ENCODE results near the gene LLCFC1. TPM values are rescaled to one million over a fixed set of nuclear protein-coding genes. Genes with fewer than 3 reads are reported as not detected.

LLCFC1 gene
- total RNA-seq (not detected), polyA plus RNA-seq (not detected)

DNA sequence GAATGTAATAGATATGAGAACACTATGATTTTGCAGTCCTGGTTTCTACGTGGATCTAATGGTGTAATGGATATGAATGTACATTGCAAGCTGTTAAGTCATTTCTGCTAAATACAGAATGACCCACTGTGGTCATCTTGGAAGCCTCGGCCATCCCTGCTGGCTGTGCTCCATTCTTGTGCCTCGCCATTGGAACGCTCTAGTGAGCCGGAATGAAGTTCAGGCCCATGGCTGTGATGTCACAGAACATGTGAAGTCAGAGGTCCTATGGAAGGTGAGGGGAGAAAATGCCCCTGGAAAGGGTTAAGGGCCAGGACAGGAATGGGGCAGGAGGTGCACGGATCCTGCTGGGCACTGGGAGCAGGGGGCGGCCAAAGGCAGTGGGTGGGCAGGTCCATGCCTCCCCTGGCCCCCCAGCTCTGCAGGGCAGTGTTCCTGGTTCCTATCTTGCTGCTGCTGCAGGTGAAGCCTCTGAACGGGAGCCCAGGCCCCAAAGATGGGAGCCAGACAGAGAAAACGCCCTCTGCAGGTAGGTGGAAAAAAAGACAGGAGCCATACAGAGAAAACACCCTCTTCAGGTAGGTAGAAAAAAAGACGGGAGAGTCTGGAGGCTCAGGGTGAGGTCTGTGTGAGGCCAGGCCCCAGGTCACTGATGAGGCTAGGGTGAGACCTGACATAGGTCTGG lies at the start of gene LLCFC1:
LLCFC1 (plus strand) TSS at position 259 of the 685 bp plus-strand sequence; CDS start at position 397, 138 bp downstream.
- ATAC-seq = peak; percentile 41 to 67 (median 44)
- intact Hi-C loops (cut with DNase I) = no loop called here

DNA sequence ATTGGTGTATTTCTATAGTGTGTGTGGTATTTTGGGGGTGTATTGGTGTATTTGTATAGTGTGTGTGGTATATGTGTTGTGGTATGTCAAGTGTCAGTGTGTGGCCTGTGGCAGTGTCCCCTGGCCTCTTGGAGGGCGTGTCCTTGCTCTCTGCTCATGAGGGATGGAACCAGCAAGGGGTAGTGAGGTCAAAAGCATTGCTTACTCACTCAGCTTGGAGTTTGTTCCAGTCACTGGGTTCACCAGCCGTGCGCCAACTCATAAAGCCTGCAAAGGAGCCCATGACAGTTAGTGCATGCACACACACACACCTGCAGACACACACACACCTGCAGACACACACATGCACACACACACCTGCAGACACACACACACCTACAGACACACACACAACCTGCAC lies 49.5 kb upstream of the LLCFC1 start:
- Histone ChIP-seq H3K36me3 (no peaks in the 10 kb centered on the region), H3K27me3 (no peaks in the 10 kb centered on the region), H3K27ac (no peak overlapping the region), H3K4me1 (no peaks in the 10 kb centered on the region), H3K4me3 (no peak overlapping the region), H3K9me3 (no peaks in the 10 kb centered on the region)
- WGBS, 2 donors = 66 to 73% methylated on average over 3 of the region's 3 CpGs
- intact Hi-C loops (cut with DNase I) = no loop called here
- DNase-seq = no peak
- TF ChIP-seq, protein P1, sequence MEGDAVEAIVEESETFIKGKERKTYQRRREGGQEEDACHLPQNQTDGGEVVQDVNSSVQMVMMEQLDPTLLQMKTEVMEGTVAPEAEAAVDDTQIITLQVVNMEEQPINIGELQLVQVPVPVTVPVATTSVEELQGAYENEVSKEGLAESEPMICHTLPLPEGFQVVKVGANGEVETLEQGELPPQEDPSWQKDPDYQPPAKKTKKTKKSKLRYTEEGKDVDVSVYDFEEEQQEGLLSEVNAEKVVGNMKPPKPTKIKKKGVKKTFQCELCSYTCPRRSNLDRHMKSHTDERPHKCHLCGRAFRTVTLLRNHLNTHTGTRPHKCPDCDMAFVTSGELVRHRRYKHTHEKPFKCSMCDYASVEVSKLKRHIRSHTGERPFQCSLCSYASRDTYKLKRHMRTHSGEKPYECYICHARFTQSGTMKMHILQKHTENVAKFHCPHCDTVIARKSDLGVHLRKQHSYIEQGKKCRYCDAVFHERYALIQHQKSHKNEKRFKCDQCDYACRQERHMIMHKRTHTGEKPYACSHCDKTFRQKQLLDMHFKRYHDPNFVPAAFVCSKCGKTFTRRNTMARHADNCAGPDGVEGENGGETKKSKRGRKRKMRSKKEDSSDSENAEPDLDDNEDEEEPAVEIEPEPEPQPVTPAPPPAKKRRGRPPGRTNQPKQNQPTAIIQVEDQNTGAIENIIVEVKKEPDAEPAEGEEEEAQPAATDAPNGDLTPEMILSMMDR (IDR thresholded peaks at IDR 0.05) = no peak
- FAIRE-seq = no peak
- no peak for ATAC-seq

More for the DNA sequence above, at the start of gene LLCFC1:
- no peaks in the 10 kb centered on the region for H3K4me1 ChIP-seq
- H3K9me3 ChIP-seq = no peaks in the 10 kb centered on the region
- H3K36me3 ChIP-seq = no peaks in the 10 kb centered on the region
- peak within 1 kb of the TSS in 1 of 4 donors; percentile 66 for H3K27ac ChIP-seq
- no peaks in the 10 kb centered on the region for H3K27me3 ChIP-seq
- H3K4me3 ChIP-seq = no peak within 1 kb of the TSS
- DNase-seq (peak in 1 of 6 donors; percentile 21), FAIRE-seq (no peak)
- TF ChIP-seq, protein P1 (IDR thresholded peaks at IDR 0.05) = peak in 1 of 4 donors; percentile 8
- 65% methylated on average over 10 of the region's 10 CpGs for WGBS, 2 donors

DNA sequence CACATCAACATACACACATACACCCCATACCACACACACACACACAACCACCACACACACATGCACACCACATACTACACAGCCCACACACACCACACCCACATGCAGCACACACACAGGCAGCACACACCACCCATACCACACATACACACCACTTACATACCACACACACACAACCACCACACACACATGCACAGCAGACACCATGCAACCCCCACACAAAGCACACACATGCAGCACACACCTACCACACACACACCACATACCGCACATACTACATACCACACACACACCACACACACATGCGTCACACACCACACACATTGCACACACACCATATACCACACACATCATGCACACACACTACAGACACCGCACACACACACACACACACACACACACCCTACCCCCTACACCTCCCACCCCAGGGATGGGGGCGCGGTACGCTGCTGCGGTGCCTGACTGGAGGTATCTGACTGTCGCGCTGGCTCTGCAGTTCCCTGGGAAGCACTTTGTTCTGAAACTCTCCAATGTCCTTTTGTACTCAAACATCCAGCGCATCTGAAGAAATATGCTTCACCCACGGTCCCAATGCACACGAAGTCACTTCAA lies 48.3 kb upstream of the LLCFC1 start:
- H3K4me1 ChIP-seq = no peaks in the 10 kb centered on the region
- TF ChIP-seq, protein P1 (IDR thresholded peaks at IDR 0.05) = no peak
- H3K36me3 ChIP-seq = no peaks in the 10 kb centered on the region
- ATAC-seq (no peak), DNase-seq (no peak), FAIRE-seq (no peak)
- no peak overlapping the region for H3K27ac ChIP-seq
- WGBS, 2 donors = 78 to 80% methylated on average over 12 of the region's 12 CpGs
- H3K4me3 ChIP-seq = no peak overlapping the region
- intact Hi-C loops (cut with DNase I) = no loop called here
- no peaks in the 10 kb centered on the region for H3K27me3 ChIP-seq
- no peaks in the 10 kb centered on the region for H3K9me3 ChIP-seq

DNA sequence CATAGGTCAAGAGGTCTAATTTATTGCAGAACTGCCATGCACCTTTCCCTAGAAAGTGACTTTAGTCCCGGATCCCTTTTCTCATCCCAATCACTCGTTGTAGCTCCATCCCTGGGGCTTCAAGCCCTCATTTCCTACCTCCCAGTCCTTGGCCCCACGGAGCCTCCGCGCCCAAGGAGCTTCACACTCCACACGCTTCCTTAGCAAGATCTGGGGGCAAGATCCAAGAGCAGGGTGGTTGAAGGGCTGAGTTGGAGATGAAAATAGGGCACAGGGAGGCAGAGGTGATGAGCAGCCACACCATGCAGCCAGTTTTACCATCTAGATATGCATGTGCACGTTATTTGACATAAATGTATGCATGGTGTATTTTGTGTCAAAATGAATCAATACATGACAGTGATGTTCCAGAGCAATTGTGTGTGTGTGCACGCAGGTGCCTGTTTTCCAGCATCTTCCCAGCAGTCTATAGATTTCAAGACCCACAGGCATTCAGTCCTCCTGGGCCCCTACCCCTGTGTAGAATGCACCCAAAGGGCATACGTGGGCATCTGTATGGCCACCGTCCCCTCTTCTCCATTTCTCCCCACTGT lies 47.7 kb upstream of the LLCFC1 start:
- no peak overlapping the region for H3K27ac ChIP-seq
- TF ChIP-seq, protein P1 (IDR thresholded peaks at IDR 0.05) = no peak
- DNase-seq (no peak), FAIRE-seq (no peak), ATAC-seq (no peak)
- H3K27me3 ChIP-seq = no peaks in the 10 kb centered on the region
- intact Hi-C loops (cut with DNase I) = no loop called here
- H3K36me3 ChIP-seq = no peaks in the 10 kb centered on the region
- H3K4me3 ChIP-seq = no peak overlapping the region
- no peaks in the 10 kb centered on the region for H3K9me3 ChIP-seq
- 74 to 76% methylated on average over 10 of the region's 10 CpGs for WGBS, 2 donors
- H3K4me1 ChIP-seq = no peaks in the 10 kb centered on the region
